ENCODE measurements around the gene GK.

DNA sequence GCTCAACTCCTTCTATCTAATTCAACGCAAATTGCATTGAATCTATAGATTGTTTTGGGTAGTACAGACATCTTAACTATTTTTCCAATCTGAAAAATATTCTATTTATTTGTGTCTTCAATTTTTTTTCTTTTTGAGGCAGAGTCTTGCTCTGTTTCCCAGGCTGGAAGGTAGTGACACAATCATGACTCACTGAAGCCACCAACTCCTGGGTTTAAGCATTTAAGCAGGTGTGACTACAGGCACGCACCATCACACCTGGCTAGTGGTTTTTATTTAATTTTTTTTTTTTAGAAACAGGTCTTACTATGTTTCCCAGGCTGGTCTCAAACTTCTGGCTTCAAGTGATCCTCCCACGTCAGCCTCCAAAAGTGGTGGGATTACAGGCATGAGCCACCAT lies 98.3 kb downstream of the GK start:
- TF ChIP-seq, protein P1, sequence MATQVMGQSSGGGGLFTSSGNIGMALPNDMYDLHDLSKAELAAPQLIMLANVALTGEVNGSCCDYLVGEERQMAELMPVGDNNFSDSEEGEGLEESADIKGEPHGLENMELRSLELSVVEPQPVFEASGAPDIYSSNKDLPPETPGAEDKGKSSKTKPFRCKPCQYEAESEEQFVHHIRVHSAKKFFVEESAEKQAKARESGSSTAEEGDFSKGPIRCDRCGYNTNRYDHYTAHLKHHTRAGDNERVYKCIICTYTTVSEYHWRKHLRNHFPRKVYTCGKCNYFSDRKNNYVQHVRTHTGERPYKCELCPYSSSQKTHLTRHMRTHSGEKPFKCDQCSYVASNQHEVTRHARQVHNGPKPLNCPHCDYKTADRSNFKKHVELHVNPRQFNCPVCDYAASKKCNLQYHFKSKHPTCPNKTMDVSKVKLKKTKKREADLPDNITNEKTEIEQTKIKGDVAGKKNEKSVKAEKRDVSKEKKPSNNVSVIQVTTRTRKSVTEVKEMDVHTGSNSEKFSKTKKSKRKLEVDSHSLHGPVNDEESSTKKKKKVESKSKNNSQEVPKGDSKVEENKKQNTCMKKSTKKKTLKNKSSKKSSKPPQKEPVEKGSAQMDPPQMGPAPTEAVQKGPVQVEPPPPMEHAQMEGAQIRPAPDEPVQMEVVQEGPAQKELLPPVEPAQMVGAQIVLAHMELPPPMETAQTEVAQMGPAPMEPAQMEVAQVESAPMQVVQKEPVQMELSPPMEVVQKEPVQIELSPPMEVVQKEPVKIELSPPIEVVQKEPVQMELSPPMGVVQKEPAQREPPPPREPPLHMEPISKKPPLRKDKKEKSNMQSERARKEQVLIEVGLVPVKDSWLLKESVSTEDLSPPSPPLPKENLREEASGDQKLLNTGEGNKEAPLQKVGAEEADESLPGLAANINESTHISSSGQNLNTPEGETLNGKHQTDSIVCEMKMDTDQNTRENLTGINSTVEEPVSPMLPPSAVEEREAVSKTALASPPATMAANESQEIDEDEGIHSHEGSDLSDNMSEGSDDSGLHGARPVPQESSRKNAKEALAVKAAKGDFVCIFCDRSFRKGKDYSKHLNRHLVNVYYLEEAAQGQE (IDR thresholded peaks at IDR 0.05; ENCODE audit: low read depth), result no peak
- TF ChIP-seq YY1 (IDR thresholded peaks at IDR 0.05; ENCODE audit: low read depth), result no peak
- no peak for TF ChIP-seq EP300 (IDR thresholded peaks at IDR 0.05; ENCODE audit: borderline replicate concordance)
- no peak for TF ChIP-seq EGR1 (IDR thresholded peaks at IDR 0.05)
- no peak for TF ChIP-seq TAF1 (IDR thresholded peaks at IDR 0.05; ENCODE audit: low read depth)
- TF ChIP-seq, protein P2, sequence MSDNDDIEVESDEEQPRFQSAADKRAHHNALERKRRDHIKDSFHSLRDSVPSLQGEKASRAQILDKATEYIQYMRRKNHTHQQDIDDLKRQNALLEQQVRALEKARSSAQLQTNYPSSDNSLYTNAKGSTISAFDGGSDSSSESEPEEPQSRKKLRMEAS (IDR thresholded peaks at IDR 0.05), result no peak
